Neural progenitor cell (in vitro differentiated cells): Measurements from ENCODE around the gene TADA2B. TPM values are rescaled to one million over a fixed set of nuclear protein-coding genes. Genes with fewer than 3 reads are reported as not detected.

Experiments
- DNase-seq: peaks from one replicate; pipeline ENCODE4 v3.0.0-alpha.2; 2016; ENCODE audit warnings: low spot score
- H2AFZ ChIP-seq: fragments of 200-600 bp; sonication (generic); replicated peaks from 2 replicates; pipeline ENCODE4 v1.6.1; 2016; ENCODE audit warnings: antibody characterized with exemption
- H3F3A ChIP-seq: fragments of 200-600 bp; sonication (generic); 2 replicates; pipeline ENCODE4 v1.6.1; 2016; ENCODE audit warnings: antibody characterized with exemption, low read depth
- H3K27ac ChIP-seq: fragments of 200-600 bp; sonication (generic); 2 replicates; pipeline ENCODE4 v1.5.1; 2016; ENCODE audit warnings: mild to moderate bottlenecking
- H3K27me3 ChIP-seq: fragments of 200-600 bp; sonication (generic); 2 replicates; pipeline ENCODE4 v1.6.1; 2016; ENCODE audit warnings: mild to moderate bottlenecking, moderate library complexity
- H3K36me3 ChIP-seq: fragments of 200-600 bp; sonication (generic); 2 replicates; pipeline ENCODE4 v1.5.1; 2016
- H3K4me1 ChIP-seq: fragments of 200-600 bp; sonication (generic); 2 replicates; pipeline ENCODE4 v1.6.1; 2016; ENCODE audit warnings: mixed run types
- H3K4me2 ChIP-seq: fragments of 200-600 bp; sonication (generic); 2 replicates; pipeline ENCODE4 v1.6.1; 2016
- H3K4me3 ChIP-seq: fragments of 200-600 bp; sonication (generic); 2 replicates; pipeline ENCODE4 v1.5.1; 2016
- H3K79me2 ChIP-seq: fragments of 200-600 bp; sonication (generic); 2 replicates; pipeline ENCODE4 v1.6.1; 2016; ENCODE audit warnings: low read depth
- H3K9ac ChIP-seq: fragments of 200-600 bp; sonication (generic); 2 replicates; pipeline ENCODE4 v1.6.1; 2016
- H3K9me3 ChIP-seq: fragments of 200-600 bp; sonication (generic); 2 replicates; pipeline ENCODE4 v1.5.1; 2016; ENCODE audit warnings: low read depth
- H4K20me1 ChIP-seq: fragments of 200-600 bp; sonication (generic); 2 replicates; pipeline ENCODE4 v1.6.1; 2016; ENCODE audit warnings: low read depth
- H3K27ac Mint-ChIP-seq: 3 replicates; pipeline ENCODE4 v1.8.0; 2021; ENCODE audit warnings: mixed read lengths
- H3K27me3 Mint-ChIP-seq: 2 replicates; pipeline ENCODE4 v1.8.0; 2022; ENCODE audit warnings: low read depth, mild to moderate bottlenecking, inconsistent platforms, moderate library complexity, mixed read lengths; ENCODE audit not compliant: insufficient read depth
- H3K36me3 Mint-ChIP-seq: 3 replicates; pipeline ENCODE4 v1.8.0; 2021; ENCODE audit warnings: mixed read lengths
- H3K4me1 Mint-ChIP-seq: 3 replicates; pipeline ENCODE4 v1.8.0; 2021; ENCODE audit warnings: mixed read lengths
- H3K4me3 Mint-ChIP-seq: 3 replicates; pipeline ENCODE4 v1.8.0; 2021; ENCODE audit warnings: mild to moderate bottlenecking, moderate library complexity, mixed read lengths
- H3K9me3 Mint-ChIP-seq: 3 replicates; pipeline ENCODE4 v1.8.0; 2020; ENCODE audit warnings: mixed read lengths
- EZH2 ChIP-seq: fragments of 200-600 bp; sonication (generic); IDR thresholded peaks from 2 replicates; pipeline ENCODE4 v1.6.1; 2017; ENCODE audit warnings: antibody characterized with exemption, mild to moderate bottlenecking, moderate library complexity
- EZH2phosphoT487 ChIP-seq: fragments of 200-600 bp; sonication (generic); IDR thresholded peaks from 2 replicates; pipeline ENCODE4 v1.6.1; 2017; ENCODE audit warnings: antibody characterized with exemption
- total RNA-seq: library from RNA; depleted of rRNA; stranded (reverse); fragments of >200 nt; gene quantifications from 2 replicates; pipeline ENCODE4 v1.2.3, GENCODE V29; 2015; ENCODE audit warnings: low replicate concordance
- TF ChIP-seq, protein P1 (sequence below): fragments of 200-600 bp; sonication (generic); IDR thresholded peaks from 2 replicates; pipeline ENCODE4 v1.5.1; 2017; ENCODE audit warnings: antibody characterized with exemption, mild to moderate bottlenecking

Gene TADA2B
- total RNA-seq, 1 donor from 2014 or later: 12.6 TPM

DNA sequence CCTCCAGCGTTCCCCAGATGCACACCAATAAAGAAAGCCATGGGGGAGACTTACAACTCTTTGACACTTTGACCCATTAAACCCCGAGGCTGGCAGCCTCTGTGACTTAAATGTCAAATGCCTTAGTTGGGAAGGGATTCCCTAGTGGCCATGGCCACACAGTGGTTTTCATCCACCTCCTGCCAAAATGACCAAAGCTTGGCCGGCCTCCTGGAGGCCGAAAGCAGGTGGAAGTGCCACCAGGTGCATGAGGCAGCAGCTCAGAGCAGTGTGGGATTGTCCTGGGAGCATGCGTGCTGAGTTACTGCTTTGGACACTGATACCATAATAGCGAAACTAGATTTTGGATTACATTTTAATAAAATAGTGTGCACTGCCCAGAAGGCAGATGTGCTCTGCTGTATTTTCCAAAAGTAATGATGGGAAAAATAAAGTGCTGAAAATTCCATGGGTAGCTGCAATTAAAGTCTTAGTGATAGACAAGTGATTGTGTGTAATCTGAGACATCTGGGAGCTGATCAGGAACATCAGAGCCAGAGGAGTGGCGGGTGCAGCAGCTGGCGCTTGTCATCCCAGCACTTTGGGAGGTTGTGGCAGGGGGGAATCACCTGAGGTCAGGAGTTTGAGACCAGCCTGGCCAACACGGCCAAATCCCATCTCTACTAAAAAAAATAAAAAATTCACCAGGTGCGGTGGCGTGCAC lies 39.8 kb upstream of the TADA2B start:
- Histone ChIP-seq H3K27ac (no peak overlapping the region), H3F3A (peaks cover 20% of the 10 kb centered on the region), H3K9ac (no peak overlapping the region), H4K20me1 (peaks cover 71% of the 10 kb centered on the region), H3K27me3 (no peaks in the 10 kb centered on the region), H3K4me2 (no peak overlapping the region), H3K9me3 (no peaks in the 10 kb centered on the region), H3K4me1 (peaks cover 17% of the 10 kb centered on the region), H2AFZ (no peak overlapping the region), H3K36me3 (no peaks in the 10 kb centered on the region), H3K79me2 (peaks cover 12% of the 10 kb centered on the region), H3K4me3 (no peak overlapping the region)
- Mint-ChIP-seq H3K4me1 (peaks cover 26% of the 10 kb centered on the region), H3K4me3 (no peak overlapping the region), H3K9me3 (no peaks in the 10 kb centered on the region), H3K36me3 (peaks cover 40% of the 10 kb centered on the region), H3K27me3 (peaks cover 3% of the 10 kb centered on the region), H3K27ac (no peak overlapping the region)
- TF ChIP-seq EZH2 (no peak), EZH2phosphoT487 (no peak)
- TF ChIP-seq, protein P1, sequence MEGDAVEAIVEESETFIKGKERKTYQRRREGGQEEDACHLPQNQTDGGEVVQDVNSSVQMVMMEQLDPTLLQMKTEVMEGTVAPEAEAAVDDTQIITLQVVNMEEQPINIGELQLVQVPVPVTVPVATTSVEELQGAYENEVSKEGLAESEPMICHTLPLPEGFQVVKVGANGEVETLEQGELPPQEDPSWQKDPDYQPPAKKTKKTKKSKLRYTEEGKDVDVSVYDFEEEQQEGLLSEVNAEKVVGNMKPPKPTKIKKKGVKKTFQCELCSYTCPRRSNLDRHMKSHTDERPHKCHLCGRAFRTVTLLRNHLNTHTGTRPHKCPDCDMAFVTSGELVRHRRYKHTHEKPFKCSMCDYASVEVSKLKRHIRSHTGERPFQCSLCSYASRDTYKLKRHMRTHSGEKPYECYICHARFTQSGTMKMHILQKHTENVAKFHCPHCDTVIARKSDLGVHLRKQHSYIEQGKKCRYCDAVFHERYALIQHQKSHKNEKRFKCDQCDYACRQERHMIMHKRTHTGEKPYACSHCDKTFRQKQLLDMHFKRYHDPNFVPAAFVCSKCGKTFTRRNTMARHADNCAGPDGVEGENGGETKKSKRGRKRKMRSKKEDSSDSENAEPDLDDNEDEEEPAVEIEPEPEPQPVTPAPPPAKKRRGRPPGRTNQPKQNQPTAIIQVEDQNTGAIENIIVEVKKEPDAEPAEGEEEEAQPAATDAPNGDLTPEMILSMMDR: no peak
- no peak for DNase-seq

DNA sequence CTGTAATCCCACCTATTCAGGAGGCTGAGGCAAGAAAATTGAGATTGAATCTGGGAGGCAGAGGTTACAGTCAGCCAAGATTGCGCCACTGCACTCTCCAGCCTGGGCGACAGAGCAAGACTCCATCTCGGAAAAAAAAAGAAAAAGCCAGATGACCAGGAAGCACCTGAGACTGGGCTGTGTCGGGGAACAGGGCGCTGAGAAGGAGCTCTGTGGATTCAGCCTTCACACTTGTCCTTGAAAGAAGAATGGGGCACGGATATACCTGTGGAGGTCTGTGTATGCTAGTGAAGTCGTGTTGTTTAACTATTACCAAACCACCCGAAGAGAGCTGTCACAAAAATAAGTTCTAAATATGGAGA lies 39.3 kb upstream of the TADA2B start:
- H3K27ac Mint-ChIP-seq: no peak overlapping the region
- peaks cover 29% of the 10 kb centered on the region for H3K4me1 Mint-ChIP-seq
- peaks cover 40% of the 10 kb centered on the region for H3K36me3 Mint-ChIP-seq

DNA sequence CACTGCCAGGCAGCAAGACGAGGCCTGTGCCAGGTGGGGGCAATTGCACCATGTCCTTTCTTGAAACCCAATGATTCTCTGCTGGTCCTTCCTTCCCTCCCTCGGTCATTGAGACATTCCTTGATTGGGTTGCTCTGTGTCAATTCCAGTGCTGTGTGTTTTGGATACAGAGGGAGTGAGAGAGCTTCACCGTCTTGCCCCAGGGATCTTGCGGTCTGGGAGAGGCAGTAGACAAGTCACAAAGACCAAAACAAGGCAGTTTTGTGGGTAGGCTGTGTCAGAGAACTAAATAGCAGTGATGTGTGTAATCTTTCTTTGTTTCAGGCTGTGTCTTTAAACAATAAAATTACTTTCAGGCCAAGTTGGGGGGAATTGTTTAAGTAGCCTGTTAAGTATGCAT lies 38.8 kb upstream of the TADA2B start:
- Histone ChIP-seq H4K20me1 (peaks cover 80% of the 10 kb centered on the region), H3K27ac (no peak overlapping the region), H3K9ac (no peak overlapping the region), H3K4me2 (no peak overlapping the region), H3K36me3 (no peaks in the 10 kb centered on the region), H3K79me2 (peaks cover 19% of the 10 kb centered on the region), H3K4me1 (peaks cover 17% of the 10 kb centered on the region), H2AFZ (no peak overlapping the region), H3K27me3 (no peaks in the 10 kb centered on the region), H3F3A (peaks cover 20% of the 10 kb centered on the region), H3K4me3 (no peak overlapping the region), H3K9me3 (no peaks in the 10 kb centered on the region)
- DNase-seq: no peak
- Mint-ChIP-seq H3K36me3 (peaks cover 41% of the 10 kb centered on the region), H3K4me3 (no peak overlapping the region), H3K27ac (no peak overlapping the region), H3K4me1 (peaks cover 31% of the 10 kb centered on the region), H3K9me3 (no peaks in the 10 kb centered on the region), H3K27me3 (peaks cover 3% of the 10 kb centered on the region)
- TF ChIP-seq EZH2: no peak
- TF ChIP-seq, protein P1: no peak
- TF ChIP-seq EZH2phosphoT487: no peak

More for the DNA sequence above, 39.3 kb upstream of the TADA2B start:
- Histone ChIP-seq H3K4me1 (peaks cover 17% of the 10 kb centered on the region), H3K27me3 (no peaks in the 10 kb centered on the region), H3K4me2 (no peak overlapping the region), H3K79me2 (peaks cover 16% of the 10 kb centered on the region), H3K27ac (no peak overlapping the region), H3K4me3 (no peak overlapping the region), H3K36me3 (no peaks in the 10 kb centered on the region), H3K9ac (no peak overlapping the region), H4K20me1 (peaks cover 76% of the 10 kb centered on the region), H3F3A (peaks cover 20% of the 10 kb centered on the region), H3K9me3 (no peaks in the 10 kb centered on the region), H2AFZ (no peak overlapping the region)
- DNase-seq: no peak
- no peak for TF ChIP-seq EZH2
- TF ChIP-seq, protein P1: no peak
- no peak for TF ChIP-seq EZH2phosphoT487
- Mint-ChIP-seq H3K9me3 (no peaks in the 10 kb centered on the region), H3K27me3 (peaks cover 3% of the 10 kb centered on the region), H3K4me3 (no peak overlapping the region)
